ENCODE results near the gene BCAR3. TPM values are rescaled to one million over a fixed set of nuclear protein-coding genes. Genes with fewer than 3 reads are reported as not detected.

Gene BCAR3
- total and polyA plus RNA-seq, 2 of the 4 experiments (the other 2 are of a cell fraction) = 41.4 to 46.4 TPM

DNA sequence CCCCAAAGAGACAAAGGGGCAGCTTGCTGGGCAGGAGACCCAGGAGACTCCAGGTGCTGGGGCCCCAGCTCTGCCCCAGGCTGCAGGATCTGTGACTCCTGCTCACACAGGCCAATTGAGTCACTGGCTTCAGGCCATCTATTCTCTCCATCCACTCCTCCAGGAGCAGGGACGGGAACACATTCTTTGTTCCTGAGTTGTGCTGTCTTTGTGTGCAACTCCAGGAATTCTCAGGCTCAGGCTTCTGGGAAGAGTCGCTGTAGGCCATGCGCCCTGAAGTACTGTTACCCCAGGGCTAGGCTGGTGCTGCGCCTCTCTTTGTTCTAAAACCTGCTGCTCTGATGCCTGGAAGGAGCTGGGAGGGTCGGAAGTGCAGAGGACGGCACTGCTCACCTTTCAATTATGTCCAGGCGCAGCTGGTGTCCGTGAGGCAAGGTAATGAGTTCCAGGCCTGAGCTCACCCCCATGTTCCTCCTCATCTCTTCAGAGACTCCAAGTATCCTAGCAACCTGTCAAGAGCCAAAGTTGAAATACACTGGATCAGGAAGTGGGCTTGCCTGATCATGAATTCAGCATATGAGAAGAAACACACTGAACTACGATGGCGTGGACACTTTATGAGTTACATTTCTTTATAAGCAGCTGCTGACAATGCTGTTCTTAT lies 105.9 kb downstream of the BCAR3 start:
- H3K36me3 ChIP-seq (ENCODE audit: control insufficient read depth, insufficient read depth, low read length) = peaks cover 53% of the 10 kb centered on the region
- H3K23ac ChIP-seq (ENCODE audit: low read depth, low read length) = peak overlapping the region; percentile 20; the same call in 1 of the 2 replicates
- TF ChIP-seq MAZ (IDR thresholded peaks at IDR 0.05; ENCODE audit: borderline replicate concordance, low read depth, low read length) (no peak), FOS (IDR thresholded peaks at IDR 0.05; ENCODE audit: low read depth, low read length) (no peak), RAD21 (IDR thresholded peaks at IDR 0.05; ENCODE audit: low read length) (no peak), MAFK (IDR thresholded peaks at IDR 0.05; ENCODE audit: low read depth, low read length) (no peak), MXI1 (IDR thresholded peaks at IDR 0.05; ENCODE audit: borderline replicate concordance, low read depth, low read length) (no peak), NFE2L2 (IDR thresholded peaks at IDR 0.05; ENCODE audit: low read depth, low read length) (no peak), POLR2A (IDR thresholded peaks at IDR 0.05; ENCODE audit: low read depth, low read length) (no peak)
- TF ChIP-seq, protein P1, sequence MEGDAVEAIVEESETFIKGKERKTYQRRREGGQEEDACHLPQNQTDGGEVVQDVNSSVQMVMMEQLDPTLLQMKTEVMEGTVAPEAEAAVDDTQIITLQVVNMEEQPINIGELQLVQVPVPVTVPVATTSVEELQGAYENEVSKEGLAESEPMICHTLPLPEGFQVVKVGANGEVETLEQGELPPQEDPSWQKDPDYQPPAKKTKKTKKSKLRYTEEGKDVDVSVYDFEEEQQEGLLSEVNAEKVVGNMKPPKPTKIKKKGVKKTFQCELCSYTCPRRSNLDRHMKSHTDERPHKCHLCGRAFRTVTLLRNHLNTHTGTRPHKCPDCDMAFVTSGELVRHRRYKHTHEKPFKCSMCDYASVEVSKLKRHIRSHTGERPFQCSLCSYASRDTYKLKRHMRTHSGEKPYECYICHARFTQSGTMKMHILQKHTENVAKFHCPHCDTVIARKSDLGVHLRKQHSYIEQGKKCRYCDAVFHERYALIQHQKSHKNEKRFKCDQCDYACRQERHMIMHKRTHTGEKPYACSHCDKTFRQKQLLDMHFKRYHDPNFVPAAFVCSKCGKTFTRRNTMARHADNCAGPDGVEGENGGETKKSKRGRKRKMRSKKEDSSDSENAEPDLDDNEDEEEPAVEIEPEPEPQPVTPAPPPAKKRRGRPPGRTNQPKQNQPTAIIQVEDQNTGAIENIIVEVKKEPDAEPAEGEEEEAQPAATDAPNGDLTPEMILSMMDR (conservative IDR thresholded peaks at IDR 0.05; ENCODE audit: low read depth, low read length) = no peak
- TF ChIP-seq, protein P2, sequence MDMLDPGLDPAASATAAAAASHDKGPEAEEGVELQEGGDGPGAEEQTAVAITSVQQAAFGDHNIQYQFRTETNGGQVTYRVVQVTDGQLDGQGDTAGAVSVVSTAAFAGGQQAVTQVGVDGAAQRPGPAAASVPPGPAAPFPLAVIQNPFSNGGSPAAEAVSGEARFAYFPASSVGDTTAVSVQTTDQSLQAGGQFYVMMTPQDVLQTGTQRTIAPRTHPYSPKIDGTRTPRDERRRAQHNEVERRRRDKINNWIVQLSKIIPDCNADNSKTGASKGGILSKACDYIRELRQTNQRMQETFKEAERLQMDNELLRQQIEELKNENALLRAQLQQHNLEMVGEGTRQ (IDR thresholded peaks at IDR 0.05; ENCODE audit: low read depth, low read length) = no peak
- no peak overlapping the region for H2BK5ac ChIP-seq (ENCODE audit: low read depth, low read length, poor library complexity, severe bottlenecking)
- no peak overlapping the region for H3K56ac ChIP-seq (ENCODE audit: extremely low read depth, insufficient read depth, low read length)
- CTCF ChIA-PET = interaction anchor here (1.1 kb wide), 1 partner anchor 13 kb away, joined by 4 read pairs; no protein-coding TSS in a partner anchor
- H2AK9ac ChIP-seq (replicated peaks; ENCODE audit: low read depth, low read length, poor library complexity) = no peak overlapping the region
- in situ Hi-C loops (cut with MboI; ENCODE audit: low sequenced_read_pairs) = no loop called here
- H4K91ac ChIP-seq (ENCODE audit: insufficient read depth, low read depth, low read length) = no peak overlapping the region
- H3K4me2 ChIP-seq (ENCODE audit: low read depth, low read length) = no peak overlapping the region
- intact Hi-C loops (cut with micrococcal nuclease) = no loop called here
- no peak overlapping the region for H2BK15ac ChIP-seq (ENCODE audit: low read depth, low read length)
- no peak overlapping the region for H3K4me3 ChIP-seq (ENCODE audit: insufficient read depth, low read depth, low read length)
- H3K27ac ChIP-seq (ENCODE audit: insufficient read depth, low read length) = no peak overlapping the region
- no TSS peak for BruUV-seq (replicated peaks)
- no peak overlapping the region for H2BK120ac ChIP-seq (ENCODE audit: low read depth, low read length)
- no peak overlapping the region for H3K18ac ChIP-seq (ENCODE audit: low read depth, low read length)
- no peak overlapping the region for H3K14ac ChIP-seq (replicated peaks; ENCODE audit: low read depth, low read length)
- no peak for DNase-seq
- dilution Hi-C loops (cut with HindIII; ENCODE audit: low sequenced_read_pairs, unreplicated experiment) = no loop called here
- H3K9me1 ChIP-seq (ENCODE audit: insufficient read depth, low read length) = peaks cover 19% of the 10 kb centered on the region
- no peak overlapping the region for H3K4ac ChIP-seq (ENCODE audit: low read depth, low read length)
- POLR2A ChIA-PET (ENCODE audit: unreplicated experiment) = interaction anchor here (0.5 kb wide), 1 partner anchor 86 kb away, joined by 14 read pairs; no protein-coding TSS in a partner anchor
- peaks cover 43% of the 10 kb centered on the region for H4K20me1 ChIP-seq (ENCODE audit: insufficient read depth, low read length)
- ATAC-seq (ENCODE audit: low read depth) = no peak
- no peaks in the 10 kb centered on the region for H3K27me3 ChIP-seq (ENCODE audit: control insufficient read depth, insufficient read depth, low read length)
- 96% methylated on average over 5 of the region's 10 CpGs; no CpG with 5 or more reads in 1 of the 2 experiments for WGBS, 2 experiments (ENCODE audit: extremely low coverage in 2 of 2, insufficient read length in 1 of 2)
- no peak overlapping the region for H2AK5ac ChIP-seq (ENCODE audit: low read depth, low read length)
- no peak overlapping the region for H4K8ac ChIP-seq (ENCODE audit: low read depth in 2 of 2, low read length in 2 of 2)
- H3K9ac ChIP-seq (ENCODE audit: low read depth, low read length) = no peak overlapping the region
- H2AFZ ChIP-seq (replicated peaks; ENCODE audit: low read length, poor library complexity) = no peak overlapping the region
- H4K5ac ChIP-seq (ENCODE audit: low read depth, low read length) = no peak overlapping the region
- H3K4me1 ChIP-seq (ENCODE audit: control insufficient read depth, insufficient read depth, low read length) = peaks cover 13% of the 10 kb centered on the region
- no peak overlapping the region for H2BK20ac ChIP-seq (ENCODE audit: low read depth, low read length)
- no peaks in the 10 kb centered on the region for H3K9me3 ChIP-seq (ENCODE audit: control insufficient read depth, insufficient read depth, low read length)
- peaks cover 50 to 80% of the 10 kb centered on the region in 2 experiments for H3K79me1 ChIP-seq (ENCODE audit: low read depth in 1 of 2, low read length in 2 of 2)

Data from IMR-90 (cell line).